GM12878 (cell line): Measurements from ENCODE around the gene USF1. TPM values are rescaled to one million over a fixed set of nuclear protein-coding genes. Genes with fewer than 3 reads are reported as not detected.
A peak's percentile ranks its signal among the peaks of the same experiment; 100 is the strongest.

Experiments
- ATAC-seq: fragments of 200-7000 bp; cut with Tn5 transposase; 3 replicates; pipeline ENCODE4 v1.9.1; 2020; ENCODE audit warnings: mild to moderate bottlenecking, moderate library complexity
- BruUV-seq: library from RNA; stranded (reverse); fragments of 400-500 nt; replicated peaks from 2 replicates; lab custom pipeline; 2021; lab: Mats Ljungman, UMichigan
- CTCF ChIA-PET: fragments of 300-600 bp; sonication (Branson Sonifier 250); formaldehyde crosslinking; extraction: SDS; loops from one replicate; lab custom pipeline; 2021; ENCODE audit warnings: inconsistent platforms; lab: Yijun Ruan, JAX
- POLR2A ChIA-PET: fragments of 350-600 bp; formaldehyde crosslinking; extraction: SDS; loops from one replicate; lab custom pipeline; 2021; ENCODE audit warnings: inconsistent platforms; lab: Charles Lee
- RAD21 ChIA-PET: fragments of 300-600 bp; sonication (Branson Sonifier 250); formaldehyde crosslinking; loops from one replicate; lab custom pipeline; 2023; ENCODE audit warnings: antibody characterized with exemption; ENCODE audit not compliant: unreplicated experiment; lab: Charles Lee
- SMC1A ChIA-PET: fragments of 300-600 bp; sonication (Branson Sonifier 250); formaldehyde crosslinking; loops from one replicate; lab custom pipeline; 2023; ENCODE audit not compliant: unreplicated experiment, uncharacterized antibody; lab: Charles Lee
- DNase-seq: peaks from one replicate; pipeline ENCODE4 v3.0.0-alpha.2; 2011; ENCODE audit warnings: low read depth, low spot score
- FAIRE-seq: peaks from 3 replicates; lab custom pipeline; 2011; peaks lifted over from hg19 to GRCh38; lab: Jason Lieb, UNC
- H2AFZ ChIP-seq: 2 replicates; pipeline ENCODE4 v1.6.0; 2011; ENCODE audit warnings: low read depth, low read length, control low read depth; ENCODE audit not compliant: control insufficient read depth
- H3K27ac ChIP-seq: 2 replicates; pipeline ENCODE4 v1.5.1; 2011; ENCODE audit warnings: control low read depth; ENCODE audit not compliant: control insufficient read depth, insufficient read depth
- H3K27me3 ChIP-seq, 2 experiments: replicated peaks in 1 of 2; 2 replicates each; pipeline versions ENCODE4 v1.6.0 to v1.6.1; 2011; ENCODE audit warnings: low read length in 1 of 2; ENCODE audit not compliant: control insufficient read depth in 2 of 2, insufficient read depth in 2 of 2
- H3K36me3 ChIP-seq, 2 experiments: 2 replicates each; pipeline ENCODE4 v1.5.1; 2011; ENCODE audit warnings: low read length in 1 of 2; ENCODE audit not compliant: control insufficient read depth in 2 of 2, insufficient read depth in 2 of 2
- H3K4me1 ChIP-seq: 2 replicates; pipeline ENCODE4 v1.6.1; 2011; ENCODE audit warnings: mild to moderate bottlenecking, low read length, moderate library complexity, mixed read lengths; ENCODE audit not compliant: control insufficient read depth, insufficient read depth
- H3K4me2 ChIP-seq: 2 replicates; pipeline ENCODE4 v1.6.0; 2011; ENCODE audit warnings: control low read depth; ENCODE audit not compliant: control insufficient read depth, insufficient read depth
- H3K4me3 ChIP-seq: fragments of 200-600 bp; sonication (generic); 2 replicates; pipeline ENCODE4 v1.5.1; 2016
- H3K79me2 ChIP-seq: 2 replicates; pipeline ENCODE4 v1.6.0; 2011; ENCODE audit warnings: low read length; ENCODE audit not compliant: control insufficient read depth, insufficient read depth
- H3K9ac ChIP-seq: 2 replicates; pipeline ENCODE4 v1.8.0; 2011; ENCODE audit warnings: low read length, control low read depth, mixed read lengths; ENCODE audit not compliant: control insufficient read depth, insufficient read depth
- H3K9me3 ChIP-seq: replicated peaks from 3 replicates; pipeline ENCODE4 v1.5.1; 2011; ENCODE audit warnings: mild to moderate bottlenecking, low read length; ENCODE audit not compliant: control insufficient read depth, insufficient read depth
- H4K20me1 ChIP-seq: 2 replicates; pipeline ENCODE4 v1.6.0; 2011; ENCODE audit not compliant: control insufficient read depth, insufficient read depth
- ATF7 ChIP-seq: fragments of 450-650 bp; IDR thresholded peaks from 2 replicates; pipeline ENCODE4 v1.6.1; 2016; ENCODE audit warnings: low read depth, mild to moderate bottlenecking
- JUNB ChIP-seq: IDR thresholded peaks from 2 replicates; pipeline ENCODE4 v1.6.1; 2016; ENCODE audit warnings: antibody characterized with exemption, mild to moderate bottlenecking
- MTA3 ChIP-seq: IDR thresholded peaks from 2 replicates; pipeline ENCODE4 v1.6.1; 2012; ENCODE audit warnings: low read length, inconsistent platforms, borderline replicate concordance
- POLR2A ChIP-seq: IDR thresholded peaks from 2 replicates; pipeline ENCODE4 v1.6.1; 2011; ENCODE audit warnings: low read depth, mild to moderate bottlenecking, low read length
- RUNX3 ChIP-seq: IDR thresholded peaks from 2 replicates; pipeline ENCODE4 v1.6.1; 2012; ENCODE audit warnings: low read length, inconsistent platforms
- TCF7 ChIP-seq: IDR thresholded peaks from 2 replicates; pipeline ENCODE4 v1.6.1; 2014; ENCODE audit warnings: antibody characterized with exemption, borderline replicate concordance
- WGBS: methylation state at CpG from one replicate; pipeline ENCODE4 v1.1.6; 2016; ENCODE audit warnings: low lambda C conversion rate; ENCODE audit not compliant: insufficient replicate concordance, insufficient coverage; ENCODE audit errors: missing lambda C conversion rate; 5-methylcytosine and 5-hydroxymethylcytosine counted together
- in situ Hi-C: fragments of 300-500 bp; cut with MboI; formaldehyde crosslinking; loops from 9 replicates; pipeline ENCODE4 v1.14.3; 2018; ENCODE audit warnings: mixed read lengths
- intact Hi-C: fragments of 100-400 bp; cut with micrococcal nuclease; formaldehyde crosslinking; loops from one replicate; pipeline ENCODE4 v1.14.2; 2022; ENCODE audit not compliant: unreplicated experiment
- polyA plus RNA-seq, 11 experiments: library from polyadenylated mRNA; depleted of rRNA in 4 of 11; unstranded in 6 of 11; stranded (reverse) in 5 of 11; fragments of >200 nt; fragmentation: Nextera tagmentation in 4 of 11; fragmentation: Illumina TruSeq in 1 of 11; extraction: Ambion mirVana in 4 of 11; extraction: Trizol in 1 of 11; gene quantifications; 1 replicate in 1 of 11; 2 replicates in 10 of 11; pipeline versions ENCODE4 v1.2.1 to v1.2.3, GENCODE V29; 2011 to 2016; ENCODE audit warnings: inconsistent platforms in 2 of 11, missing spikeins in 2 of 11, low read depth in 1 of 11
- total RNA-seq, 4 experiments: library from RNA; depleted of rRNA in 3 of 4; stranded (reverse); fragments of >200 nt in 3 of 4; fragmentation: Illumina TruSeq in 1 of 4; extraction: Trizol in 1 of 4; gene quantifications; 2 replicates each; pipeline versions ENCODE4 v1.2.1 to v1.2.3, GENCODE V29; 2013 to 2021
- TF ChIP-seq, protein P1 (sequence below): fragments of 450-650 bp; IDR thresholded peaks from 2 replicates; pipeline ENCODE4 v1.6.1; 2016; ENCODE audit warnings: mild to moderate bottlenecking, moderate library complexity, borderline replicate concordance
- TF ChIP-seq, protein P2 (sequence below): IDR thresholded peaks from 2 replicates; pipeline ENCODE4 v1.6.1; 2012; ENCODE audit warnings: low read length, inconsistent platforms
- TF ChIP-seq, protein P3 (sequence below): fragments of 450-650 bp; IDR thresholded peaks from 2 replicates; pipeline ENCODE4 v1.6.1; 2016; ENCODE audit warnings: mild to moderate bottlenecking
- TF ChIP-seq, protein P4 (sequence below): fragments of 450-650 bp; IDR thresholded peaks from 2 replicates; pipeline ENCODE4 v1.6.1; 2018; ENCODE audit warnings: mild to moderate bottlenecking, low read depth, moderate library complexity; ENCODE audit not compliant: partially characterized antibody

The USF1 gene
- total and polyA plus RNA-seq, 10 of the 15 experiments (the other 5 are each of a cell fraction or from before 2014, with no cell fraction given): 9.4 to 92.1 (median 53.5) TPM

DNA sequence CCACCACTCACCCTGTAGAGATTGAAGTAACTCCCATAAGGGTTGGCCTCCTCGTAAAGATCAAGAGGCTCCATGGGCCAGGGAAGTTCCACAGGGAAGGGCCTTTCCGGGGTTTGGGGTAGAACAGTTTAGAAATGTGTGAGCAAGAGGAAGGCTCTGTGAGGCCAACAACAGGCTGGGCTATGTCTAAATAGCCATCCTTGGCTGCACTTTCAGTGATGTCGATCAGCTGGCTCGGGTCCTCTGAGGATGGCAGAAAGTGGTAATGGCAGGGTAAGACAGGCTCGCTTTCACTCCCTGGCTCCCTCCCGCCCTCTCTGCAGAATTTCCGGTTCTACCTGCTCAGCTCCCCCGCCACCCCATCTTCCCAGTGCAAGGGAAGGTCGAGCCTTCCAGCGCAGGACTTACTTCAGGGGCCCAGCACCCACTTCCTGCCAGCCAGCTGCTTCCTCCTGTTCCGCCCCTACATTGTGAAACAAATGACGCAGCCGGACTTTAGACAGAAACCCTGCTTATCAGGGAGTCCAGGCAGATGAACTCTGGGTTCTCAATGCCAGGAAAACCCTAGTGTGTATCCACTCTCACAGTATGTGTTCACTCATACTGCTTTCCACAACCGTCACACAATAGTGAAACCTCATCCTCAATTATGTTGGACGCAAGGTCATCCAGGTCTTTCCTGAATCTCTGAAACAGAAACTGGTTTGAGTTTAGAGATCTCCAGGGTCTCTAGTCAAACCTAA is 32.1 kb downstream of the USF1 start:
- H4K20me1 ChIP-seq: no peaks in the 10 kb centered on the region
- BruUV-seq: no TSS peak
- SMC1A ChIA-PET: interaction anchor here (0.7 to 6.6 kb wide), 16 partner anchors 7 to 224 kb away, joined by 3 to 34 read pairs (median 4); partner anchors contain the start of genes ARHGAP30, DEDD, F11R and USF1
- DNase-seq (peak; percentile 74), FAIRE-seq (peak; percentile 93), ATAC-seq (peak; percentile 92)
- WGBS: 2% methylated on average over 15 of the region's 15 CpGs
- peaks cover 43% of the 10 kb centered on the region for H3K79me2 ChIP-seq
- H2AFZ ChIP-seq: peak overlapping the region; percentile 83
- no peaks in the 10 kb centered on the region for H3K36me3 ChIP-seq
- no peaks in the 10 kb centered on the region for H3K27me3 ChIP-seq
- CTCF ChIA-PET: interaction anchor here (0.6 to 3.0 kb wide), 15 partner anchors 16 to 373 kb away, joined by 3 to 15 read pairs (median 4); partner anchors contain the start of genes ITLN2, KLHDC9, TSTD1 and USF1
- POLR2A ChIA-PET: interaction anchor here (0.5 to 6.2 kb wide), 13 partner anchors 8 to 358 kb away, joined by 3 to 31 read pairs (median 4); partner anchors contain the start of genes ARHGAP30, F11R, KLHDC9 and USF1
- RAD21 ChIA-PET: interaction anchor here (0.9 to 2.7 kb wide), 9 partner anchors 16 to 152 kb away, joined by 3 to 14 read pairs (median 6); partner anchors contain the start of genes ARHGAP30, KLHDC9, PPOX and TSTD1
- H3K4me2 ChIP-seq: peak overlapping the region; percentile 82
- H3K4me3 ChIP-seq: peak overlapping the region; percentile 65
- H3K4me1 ChIP-seq: peaks cover 28% of the 10 kb centered on the region
- peak overlapping the region; percentile 69 for H3K9ac ChIP-seq
- peak overlapping the region; percentile 97 for H3K27ac ChIP-seq
- intact Hi-C loops: loop anchor here (1.0 to 2.0 kb wide), 2 partner anchors 33 to 55 kb away; partner anchors contain the start of gene ARHGAP30
- no peaks in the 10 kb centered on the region for H3K9me3 ChIP-seq
- in situ Hi-C loops: no loop called here
- TF ChIP-seq, protein P1, sequence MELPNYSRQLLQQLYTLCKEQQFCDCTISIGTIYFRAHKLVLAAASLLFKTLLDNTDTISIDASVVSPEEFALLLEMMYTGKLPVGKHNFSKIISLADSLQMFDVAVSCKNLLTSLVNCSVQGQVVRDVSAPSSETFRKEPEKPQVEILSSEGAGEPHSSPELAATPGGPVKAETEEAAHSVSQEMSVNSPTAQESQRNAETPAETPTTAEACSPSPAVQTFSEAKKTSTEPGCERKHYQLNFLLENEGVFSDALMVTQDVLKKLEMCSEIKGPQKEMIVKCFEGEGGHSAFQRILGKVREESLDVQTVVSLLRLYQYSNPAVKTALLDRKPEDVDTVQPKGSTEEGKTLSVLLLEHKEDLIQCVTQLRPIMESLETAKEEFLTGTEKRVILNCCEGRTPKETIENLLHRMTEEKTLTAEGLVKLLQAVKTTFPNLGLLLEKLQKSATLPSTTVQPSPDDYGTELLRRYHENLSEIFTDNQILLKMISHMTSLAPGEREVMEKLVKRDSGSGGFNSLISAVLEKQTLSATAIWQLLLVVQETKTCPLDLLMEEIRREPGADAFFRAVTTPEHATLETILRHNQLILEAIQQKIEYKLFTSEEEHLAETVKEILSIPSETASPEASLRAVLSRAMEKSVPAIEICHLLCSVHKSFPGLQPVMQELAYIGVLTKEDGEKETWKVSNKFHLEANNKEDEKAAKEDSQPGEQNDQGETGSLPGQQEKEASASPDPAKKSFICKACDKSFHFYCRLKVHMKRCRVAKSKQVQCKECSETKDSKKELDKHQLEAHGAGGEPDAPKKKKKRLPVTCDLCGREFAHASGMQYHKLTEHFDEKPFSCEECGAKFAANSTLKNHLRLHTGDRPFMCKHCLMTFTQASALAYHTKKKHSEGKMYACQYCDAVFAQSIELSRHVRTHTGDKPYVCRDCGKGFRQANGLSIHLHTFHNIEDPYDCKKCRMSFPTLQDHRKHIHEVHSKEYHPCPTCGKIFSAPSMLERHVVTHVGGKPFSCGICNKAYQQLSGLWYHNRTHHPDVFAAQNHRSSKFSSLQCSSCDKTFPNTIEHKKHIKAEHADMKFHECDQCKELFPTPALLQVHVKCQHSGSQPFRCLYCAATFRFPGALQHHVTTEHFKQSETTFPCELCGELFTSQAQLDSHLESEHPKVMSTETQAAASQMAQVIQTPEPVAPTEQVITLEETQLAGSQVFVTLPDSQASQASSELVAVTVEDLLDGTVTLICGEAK: peak; percentile 79
- peak; percentile 91 for TF ChIP-seq ATF7
- TF ChIP-seq JUNB: peak; percentile 36; the same call in 1 of the 2 replicates
- TF ChIP-seq, protein P2, sequence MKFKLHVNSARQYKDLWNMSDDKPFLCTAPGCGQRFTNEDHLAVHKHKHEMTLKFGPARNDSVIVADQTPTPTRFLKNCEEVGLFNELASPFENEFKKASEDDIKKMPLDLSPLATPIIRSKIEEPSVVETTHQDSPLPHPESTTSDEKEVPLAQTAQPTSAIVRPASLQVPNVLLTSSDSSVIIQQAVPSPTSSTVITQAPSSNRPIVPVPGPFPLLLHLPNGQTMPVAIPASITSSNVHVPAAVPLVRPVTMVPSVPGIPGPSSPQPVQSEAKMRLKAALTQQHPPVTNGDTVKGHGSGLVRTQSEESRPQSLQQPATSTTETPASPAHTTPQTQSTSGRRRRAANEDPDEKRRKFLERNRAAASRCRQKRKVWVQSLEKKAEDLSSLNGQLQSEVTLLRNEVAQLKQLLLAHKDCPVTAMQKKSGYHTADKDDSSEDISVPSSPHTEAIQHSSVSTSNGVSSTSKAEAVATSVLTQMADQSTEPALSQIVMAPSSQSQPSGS: peak; percentile 65
- TF ChIP-seq, protein P3, sequence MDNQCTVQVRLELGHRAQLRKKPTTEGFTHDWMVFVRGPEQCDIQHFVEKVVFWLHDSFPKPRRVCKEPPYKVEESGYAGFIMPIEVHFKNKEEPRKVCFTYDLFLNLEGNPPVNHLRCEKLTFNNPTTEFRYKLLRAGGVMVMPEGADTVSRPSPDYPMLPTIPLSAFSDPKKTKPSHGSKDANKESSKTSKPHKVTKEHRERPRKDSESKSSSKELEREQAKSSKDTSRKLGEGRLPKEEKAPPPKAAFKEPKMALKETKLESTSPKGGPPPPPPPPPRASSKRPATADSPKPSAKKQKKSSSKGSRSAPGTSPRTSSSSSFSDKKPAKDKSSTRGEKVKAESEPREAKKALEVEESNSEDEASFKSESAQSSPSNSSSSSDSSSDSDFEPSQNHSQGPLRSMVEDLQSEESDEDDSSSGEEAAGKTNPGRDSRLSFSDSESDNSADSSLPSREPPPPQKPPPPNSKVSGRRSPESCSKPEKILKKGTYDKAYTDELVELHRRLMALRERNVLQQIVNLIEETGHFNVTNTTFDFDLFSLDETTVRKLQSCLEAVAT: peak; percentile 55; the same call in 1 of the 2 replicates
- TF ChIP-seq MTA3: peak; percentile 27; the same call in 1 of the 2 replicates
- TF ChIP-seq POLR2A: peak; percentile 74
- TF ChIP-seq RUNX3: peak; percentile 64
- peak; percentile 21; the same call in 1 of the 2 replicates for TF ChIP-seq TCF7
- TF ChIP-seq, protein P4, sequence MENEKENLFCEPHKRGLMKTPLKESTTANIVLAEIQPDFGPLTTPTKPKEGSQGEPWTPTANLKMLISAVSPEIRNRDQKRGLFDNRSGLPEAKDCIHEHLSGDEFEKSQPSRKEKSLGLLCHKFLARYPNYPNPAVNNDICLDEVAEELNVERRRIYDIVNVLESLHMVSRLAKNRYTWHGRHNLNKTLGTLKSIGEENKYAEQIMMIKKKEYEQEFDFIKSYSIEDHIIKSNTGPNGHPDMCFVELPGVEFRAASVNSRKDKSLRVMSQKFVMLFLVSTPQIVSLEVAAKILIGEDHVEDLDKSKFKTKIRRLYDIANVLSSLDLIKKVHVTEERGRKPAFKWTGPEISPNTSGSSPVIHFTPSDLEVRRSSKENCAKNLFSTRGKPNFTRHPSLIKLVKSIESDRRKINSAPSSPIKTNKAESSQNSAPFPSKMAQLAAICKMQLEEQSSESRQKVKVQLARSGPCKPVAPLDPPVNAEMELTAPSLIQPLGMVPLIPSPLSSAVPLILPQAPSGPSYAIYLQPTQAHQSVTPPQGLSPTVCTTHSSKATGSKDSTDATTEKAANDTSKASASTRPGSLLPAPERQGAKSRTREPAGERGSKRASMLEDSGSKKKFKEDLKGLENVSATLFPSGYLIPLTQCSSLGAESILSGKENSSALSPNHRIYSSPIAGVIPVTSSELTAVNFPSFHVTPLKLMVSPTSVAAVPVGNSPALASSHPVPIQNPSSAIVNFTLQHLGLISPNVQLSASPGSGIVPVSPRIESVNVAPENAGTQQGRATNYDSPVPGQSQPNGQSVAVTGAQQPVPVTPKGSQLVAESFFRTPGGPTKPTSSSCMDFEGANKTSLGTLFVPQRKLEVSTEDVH: peak; percentile 47
